ENCODE data around the gene ALPI.

The ALPI gene

GRCh38 chr2:232476045-232476444 is 20.1 kb downstream of the ALPI start:
- H3K27ac ChIP-seq, result no peak overlapping the region
- no peaks in the 10 kb centered on the region for H3K27me3 ChIP-seq
- H4K20me1 ChIP-seq, result peaks cover 0 to 17% (median 0%) of the 10 kb centered on the region in 11 experiments; a peak in 3 of 22 replicates

GRCh38 chr2:232476791-232477190 is 20.8 kb downstream of the ALPI start:
- Histone ChIP-seq H3K27me3 (peaks cover 0 to under 1% (median 0%) of the 10 kb centered on the region in 11 experiments; a peak in 1 of 22 replicates), H3K9ac (no peak overlapping the region), H3K9me3 (replicated peaks in 1 of 11) (peaks cover 0 to 16% (median 7%) of the 10 kb centered on the region in 11 experiments; a peak in 12 of 22 replicates), H3K4me3 (no peak overlapping the region), H3K36me3 (no peaks in the 10 kb centered on the region), H3K4me1 (no peaks in the 10 kb centered on the region), H3K4me2 (no peak overlapping the region), H4K20me1 (peaks cover 0 to 17% (median 0%) of the 10 kb centered on the region in 11 experiments; a peak in 3 of 22 replicates), H3K27ac (no peak overlapping the region)
- TF ChIP-seq Cebpa-rat (IDR thresholded peaks at IDR 0.05), result no peak

More at GRCh38 chr2:232476045-232476444, 20.1 kb downstream of the ALPI start:
- no peak overlapping the region for H3K4me3 ChIP-seq
- H3K36me3 ChIP-seq, result no peaks in the 10 kb centered on the region
- no peak overlapping the region for H3K4me2 ChIP-seq
- no peak overlapping the region for H3K9ac ChIP-seq
- peaks cover 0 to 20% (median 7%) of the 10 kb centered on the region in 11 experiments; a peak in 12 of 22 replicates for H3K9me3 ChIP-seq (replicated peaks in 1 of 11)
- H3K4me1 ChIP-seq, result no peaks in the 10 kb centered on the region
- no peak for TF ChIP-seq Cebpa-rat (IDR thresholded peaks at IDR 0.05)

- H3K4me3 ChIP-seq, result no peak overlapping the region
- no peak for TF ChIP-seq Cebpa-rat (IDR thresholded peaks at IDR 0.05)
Observed at GRCh38 chr2:232477751-232478510, 22.0 kb downstream of the ALPI start.

GRCh38 chr2:232478571-232479340 is 22.8 kb downstream of the ALPI start:
- no peak overlapping the region for H3K27ac ChIP-seq
- TF ChIP-seq Cebpa-rat (IDR thresholded peaks at IDR 0.05), result no peak
- H3K4me1 ChIP-seq, result no peaks in the 10 kb centered on the region
- H3K36me3 ChIP-seq, result no peaks in the 10 kb centered on the region
- H3K4me2 ChIP-seq, result no peak overlapping the region
- peaks cover 0 to 30% (median 0%) of the 10 kb centered on the region in 11 experiments; a peak in 6 of 22 replicates for H4K20me1 ChIP-seq
- H3K4me3 ChIP-seq, result no peak overlapping the region
- H3K9ac ChIP-seq, result no peak overlapping the region
- no peaks in the 10 kb centered on the region for H3K9me3 ChIP-seq (replicated peaks in 1 of 11)
- peaks cover 1 to 18% (median 9%) of the 10 kb centered on the region in 11 experiments; a peak in 18 of 22 replicates for H3K27me3 ChIP-seq

More at GRCh38 chr2:232477751-232478510, 22.0 kb downstream of the ALPI start:
- no peaks in the 10 kb centered on the region for H3K4me1 ChIP-seq
- peaks cover 0 to 9% (median under 1%) of the 10 kb centered on the region in 11 experiments; a peak in 4 of 22 replicates for H3K27me3 ChIP-seq
- H3K9ac ChIP-seq, result no peak overlapping the region
- peaks cover 0 to 22% (median 0%) of the 10 kb centered on the region in 11 experiments; a peak in 4 of 22 replicates for H4K20me1 ChIP-seq
- H3K27ac ChIP-seq, result no peak overlapping the region
- H3K4me2 ChIP-seq, result no peak overlapping the region
- peaks cover 0 to 6% (median 0%) of the 10 kb centered on the region in 11 experiments; a peak in 4 of 22 replicates for H3K9me3 ChIP-seq (replicated peaks in 1 of 11)
- no peaks in the 10 kb centered on the region for H3K36me3 ChIP-seq

GRCh38 chr2:232479341-232480200 is 23.6 kb downstream of the ALPI start:
- Histone ChIP-seq H3K36me3 (no peaks in the 10 kb centered on the region), H3K9ac (no peak overlapping the region), H3K9me3 (replicated peaks in 1 of 11) (no peaks in the 10 kb centered on the region), H3K4me2 (no peak overlapping the region), H4K20me1 (peaks cover 0 to 39% (median 2%) of the 10 kb centered on the region in 11 experiments; a peak in 12 of 22 replicates), H3K4me1 (no peaks in the 10 kb centered on the region), H3K4me3 (no peak overlapping the region), H3K27ac (no peak overlapping the region), H3K27me3 (peaks cover 9 to 26% (median 17%) of the 10 kb centered on the region in 11 experiments)
- no peak for TF ChIP-seq Cebpa-rat (IDR thresholded peaks at IDR 0.05)

- H3K36me3 ChIP-seq, result no peaks in the 10 kb centered on the region
Observed at GRCh38 chr2:232480201-232481190, 24.5 kb downstream of the ALPI start.

GRCh38 chr2:232481322-232482140 is 25.6 kb downstream of the ALPI start:
- Histone ChIP-seq H3K4me2 (no peak overlapping the region), H3K27ac (no peak overlapping the region), H3K4me1 (peaks cover 0 to 13% (median 8%) of the 10 kb centered on the region in 10 experiments; a peak in 10 of 20 replicates), H3K27me3 (peaks cover 29 to 45% (median 36%) of the 10 kb centered on the region in 11 experiments), H4K20me1 (peaks cover 0 to 58% (median 21%) of the 10 kb centered on the region in 11 experiments; a peak in 16 of 22 replicates), H3K4me3 (no peak overlapping the region), H3K9ac (no peak overlapping the region), H3K9me3 (replicated peaks in 1 of 11) (peaks cover 0 to 11% (median 7%) of the 10 kb centered on the region in 11 experiments; a peak in 11 of 22 replicates), H3K36me3 (no peaks in the 10 kb centered on the region)
- TF ChIP-seq Cebpa-rat (IDR thresholded peaks at IDR 0.05), result no peak

More at GRCh38 chr2:232480201-232481190, 24.5 kb downstream of the ALPI start:
- Histone ChIP-seq H3K27me3 (peaks cover 19 to 35% (median 26%) of the 10 kb centered on the region in 11 experiments), H3K4me1 (peaks cover 0 to 6% (median 4%) of the 10 kb centered on the region in 10 experiments; a peak in 7 of 20 replicates), H4K20me1 (peaks cover 0 to 48% (median 11%) of the 10 kb centered on the region in 11 experiments; a peak in 13 of 22 replicates), H3K4me3 (no peak overlapping the region), H3K9ac (no peak overlapping the region), H3K9me3 (replicated peaks in 1 of 11) (peaks cover 0 to under 1% (median 0%) of the 10 kb centered on the region in 11 experiments; a peak in 1 of 22 replicates), H3K4me2 (no peak overlapping the region), H3K27ac (no peak overlapping the region)
- no peak for TF ChIP-seq Cebpa-rat (IDR thresholded peaks at IDR 0.05)

Measured in BLaER1 treated with 17β-estradiol and CSF1 and Interleukin-3, amounts not matched to agents 10 nM and 100 nM (cell line).